HepG2 (cell line): ENCODE data around the gene ZCCHC18. TPM values are rescaled to one million over a fixed set of nuclear protein-coding genes. Genes with fewer than 3 reads are reported as not detected.

Experiments used
- ATF7-NPFF ChIP-seq: sonication (generic); formaldehyde crosslinking; IDR thresholded peaks from 2 replicates; pipeline ENCODE4 v1.8.1; 2023; ENCODE audit warnings: mild to moderate bottlenecking, low read depth, missing genetic modification reagents, moderate library complexity
- CERS6 ChIP-seq: sonication (generic); formaldehyde crosslinking; IDR thresholded peaks from 2 replicates; pipeline ENCODE4 v1.5.0; 2020; ENCODE audit warnings: missing genetic modification reagents
- JDP2 ChIP-seq: sonication (generic); formaldehyde crosslinking; IDR thresholded peaks from 2 replicates; pipeline ENCODE4 v1.8.1; 2022; ENCODE audit warnings: missing genetic modification reagents, borderline replicate concordance
- KMT2B ChIP-seq: IDR thresholded peaks from 2 replicates; pipeline ENCODE4 v1.6.1; 2016; ENCODE audit warnings: missing genetic modification reagents, missing compliant biosample characterization
- MAX ChIP-seq: IDR thresholded peaks from 2 replicates; pipeline ENCODE4 v1.6.1; 2012; ENCODE audit warnings: inconsistent platforms
- POLR2AphosphoS2 ChIP-seq: IDR thresholded peaks from 2 replicates; pipeline ENCODE4 v1.6.1; 2011; ENCODE audit warnings: low read depth, low read length, improper control_type of control experiment
- POLR2G ChIP-seq: fragments of 200-400 bp; formaldehyde crosslinking; IDR thresholded peaks from 2 replicates; pipeline ENCODE4 v1.6.1; 2018; ENCODE audit warnings: mild to moderate bottlenecking, low read depth, low read length, moderate library complexity
- RNF219 ChIP-seq: sonication (generic); formaldehyde crosslinking; IDR thresholded peaks from 2 replicates; pipeline ENCODE4 v1.5.0; 2020; ENCODE audit warnings: mild to moderate bottlenecking, missing genetic modification reagents
- SRF ChIP-seq: IDR thresholded peaks from 2 replicates; pipeline ENCODE4 v1.6.1; 2011; ENCODE audit warnings: mild to moderate bottlenecking, low read depth, low read length, moderate library complexity
- SYNCRIP ChIP-seq: fragments of 200-400 bp; formaldehyde crosslinking; IDR thresholded peaks from 2 replicates; pipeline ENCODE4 v1.6.1; 2018; ENCODE audit warnings: mild to moderate bottlenecking, low read depth, low read length; ENCODE audit not compliant: insufficient read depth
- U2AF2 ChIP-seq: fragments of 200-400 bp; formaldehyde crosslinking; IDR thresholded peaks from 2 replicates; pipeline ENCODE4 v1.6.1; 2017; ENCODE audit warnings: low read depth, mild to moderate bottlenecking, low read length
- UBTF ChIP-seq: sonication (generic); formaldehyde crosslinking; IDR thresholded peaks from 2 replicates; pipeline ENCODE4 v1.4.0; 2020; ENCODE audit warnings: mild to moderate bottlenecking, missing genetic modification reagents
- YY1 ChIP-seq: IDR thresholded peaks from 2 replicates; pipeline ENCODE4 v1.6.1; 2011; ENCODE audit warnings: low read length, low read depth, moderate library complexity, mild to moderate bottlenecking; ENCODE audit not compliant: insufficient read depth, insufficient replicate concordance
- ZBTB7A ChIP-seq: sonication (generic); formaldehyde crosslinking; IDR thresholded peaks from 2 replicates; pipeline ENCODE4 v1.8.0; 2022; ENCODE audit warnings: mild to moderate bottlenecking, missing genetic modification reagents
- ZFP1 ChIP-seq: IDR thresholded peaks from 2 replicates; pipeline ENCODE4 v1.6.1; 2016
- ZFX ChIP-seq: sonication (generic); formaldehyde crosslinking; IDR thresholded peaks from 2 replicates; pipeline ENCODE4 v1.4.0; 2020; ENCODE audit warnings: mild to moderate bottlenecking, low read depth, missing genetic modification reagents, moderate library complexity
- ZNF3 ChIP-seq: IDR thresholded peaks from 2 replicates; pipeline ENCODE4 v1.7.0; 2017; ENCODE audit warnings: inconsistent platforms
- ZNF558 ChIP-seq: sonication (generic); formaldehyde crosslinking; IDR thresholded peaks from 2 replicates; pipeline ENCODE4 v1.9.0; 2022; ENCODE audit warnings: mild to moderate bottlenecking, missing genetic modification reagents, borderline replicate concordance
- ZNF740 ChIP-seq: sonication (generic); formaldehyde crosslinking; IDR thresholded peaks from 2 replicates; pipeline ENCODE4 v1.4.0; 2020; ENCODE audit warnings: missing genetic modification reagents
- ZSCAN12 ChIP-seq: sonication (generic); formaldehyde crosslinking; IDR thresholded peaks from 2 replicates; pipeline ENCODE4 v1.9.0; 2021; ENCODE audit warnings: mild to moderate bottlenecking, missing genetic modification reagents
- polyA plus RNA-seq, 8 experiments: library from polyadenylated mRNA; depleted of rRNA in 3 of 8; stranded (reverse) in 7 of 8; unstranded in 1 of 8; fragments of >200 nt; fragmentation: Illumina TruSeq in 4 of 8; extraction: Trizol in 4 of 8; gene quantifications; 2 replicates each; pipeline versions ENCODE4 v1.2.1 to v1.2.3, GENCODE V29; 2011 to 2016; ENCODE audit warnings: low read depth in 4 of 8, missing spikeins in 1 of 8, mixed read lengths in 1 of 8; ENCODE audit not compliant: insufficient read depth in 1 of 8
- total RNA-seq, 5 experiments: library from RNA; depleted of rRNA; stranded (reverse); fragments of >200 nt; fragmentation: Illumina TruSeq; extraction: Trizol; gene quantifications; 2 replicates each; pipeline ENCODE4 v1.2.3, GENCODE V29; 2016; ENCODE audit warnings: low read depth in 1 of 5
- TF ChIP-seq, protein P1 (sequence below): sonication (generic); formaldehyde crosslinking; IDR thresholded peaks from 2 replicates; pipeline ENCODE4 v1.5.0; 2020; ENCODE audit warnings: mild to moderate bottlenecking, low read depth, missing genetic modification reagents, borderline replicate concordance

ZCCHC18 gene
- total and polyA plus RNA-seq, 2 of the 13 experiments (the other 11 are each of a cell fraction or from before 2014, with no cell fraction given), result 0.18 to 0.33 TPM

- TF ChIP-seq, protein P1, sequence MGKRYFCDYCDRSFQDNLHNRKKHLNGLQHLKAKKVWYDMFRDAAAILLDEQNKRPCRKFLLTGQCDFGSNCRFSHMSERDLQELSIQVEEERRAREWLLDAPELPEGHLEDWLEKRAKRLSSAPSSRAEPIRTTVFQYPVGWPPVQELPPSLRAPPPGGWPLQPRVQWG (CRISPR knock-in tag), result no peak
- TF ChIP-seq JDP2 (CRISPR knock-in tag) (no peak), RNF219 (CRISPR knock-in tag) (no peak), SRF (no peak), ZFP1 (CRISPR knock-in tag) (no peak), ZSCAN12 (CRISPR knock-in tag) (no peak), U2AF2 (no peak), ATF7-NPFF (0 out of 2 replicates have a peak, but pooled peaks have one; percentile 46), ZFX (CRISPR knock-in tag) (peak; percentile 17; the same call in 1 of the 2 replicates), ZBTB7A (CRISPR knock-in tag) (no peak), UBTF (CRISPR knock-in tag) (peak; percentile 61; the same call in 1 of the 2 replicates), POLR2G (no peak), SYNCRIP (no peak), YY1 (no peak), ZNF558 (peak; percentile 49; the same call in 1 of the 2 replicates), MAX (peak; percentile 52; the same call in 1 of the 2 replicates), ZNF740 (CRISPR knock-in tag) (no peak), CERS6 (CRISPR knock-in tag) (no peak), KMT2B (CRISPR knock-in tag) (0 out of 2 replicates have a peak, but pooled peaks have one; percentile 24), POLR2AphosphoS2 (no peak), ZNF3 (CRISPR knock-in tag) (no peak)
Observed at GRCh38 chrX:104112326-104112951, at the start of gene ZCCHC18 (continued).
